Stomach (tissue), 4 donors: ENCODE results near the gene SLC8A2.

Experiments
- POLR2AphosphoS5 ChIP-seq, 3 donors: sonication (generic); formaldehyde crosslinking; IDR thresholded peaks; one replicate each; pipeline ENCODE4 v1.6.1; 2016; ENCODE audit warnings: antibody characterized with exemption in 3 of 3
- TF ChIP-seq, protein P1 (sequence below), 7 experiments: fragments of 450-650 bp in 4 of 7; fragments of 200-600 bp in 3 of 7; sonication (generic) in 3 of 7; IDR thresholded peaks; one replicate each; pipeline ENCODE4 v1.5.1; 2016 to 2019; ENCODE audit warnings: antibody characterized with exemption in 7 of 7, control low read depth in 2 of 7, mild to moderate bottlenecking in 1 of 7

DNA sequence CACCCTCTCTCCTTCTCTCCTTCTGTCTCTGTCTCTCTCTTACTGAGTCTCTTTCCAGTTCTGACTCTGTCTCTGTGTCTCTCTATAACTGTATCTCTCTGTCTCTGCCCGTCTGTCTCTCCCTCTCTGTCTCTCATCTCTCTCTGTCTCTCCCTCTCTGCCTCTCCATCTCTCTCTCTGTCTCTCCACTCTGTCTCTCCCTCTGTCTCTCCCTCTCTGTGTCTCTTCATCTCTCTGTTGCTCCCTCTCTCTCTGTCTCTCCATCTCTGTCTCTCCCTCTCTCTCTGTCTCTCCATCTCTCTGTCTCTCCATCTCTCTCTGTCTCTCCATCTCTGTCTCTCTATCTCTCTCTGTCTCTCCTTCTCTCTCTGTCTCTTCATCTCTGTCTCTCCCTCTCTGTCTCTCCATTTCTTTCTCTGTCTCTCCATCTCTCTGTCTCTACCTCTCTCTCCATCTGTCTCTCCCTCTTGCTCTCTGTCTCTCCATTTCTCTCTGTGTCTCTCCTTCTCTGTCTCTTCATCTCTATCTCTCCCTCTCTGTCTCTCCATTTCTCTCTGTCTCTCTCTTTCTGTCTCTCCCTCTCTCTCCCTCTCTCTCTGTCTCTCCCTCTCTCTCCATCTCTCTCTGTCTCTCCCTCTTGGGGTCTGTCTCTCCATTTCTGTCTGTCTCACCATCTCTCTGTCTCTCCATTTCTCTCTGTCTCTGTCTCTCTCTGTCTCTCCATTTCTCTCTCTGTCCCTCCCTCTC, 49.1 kb downstream of the SLC8A2 start:
- TF ChIP-seq POLR2AphosphoS5 (IDR thresholded peaks at IDR 0.05): no peak
- TF ChIP-seq, protein P1, sequence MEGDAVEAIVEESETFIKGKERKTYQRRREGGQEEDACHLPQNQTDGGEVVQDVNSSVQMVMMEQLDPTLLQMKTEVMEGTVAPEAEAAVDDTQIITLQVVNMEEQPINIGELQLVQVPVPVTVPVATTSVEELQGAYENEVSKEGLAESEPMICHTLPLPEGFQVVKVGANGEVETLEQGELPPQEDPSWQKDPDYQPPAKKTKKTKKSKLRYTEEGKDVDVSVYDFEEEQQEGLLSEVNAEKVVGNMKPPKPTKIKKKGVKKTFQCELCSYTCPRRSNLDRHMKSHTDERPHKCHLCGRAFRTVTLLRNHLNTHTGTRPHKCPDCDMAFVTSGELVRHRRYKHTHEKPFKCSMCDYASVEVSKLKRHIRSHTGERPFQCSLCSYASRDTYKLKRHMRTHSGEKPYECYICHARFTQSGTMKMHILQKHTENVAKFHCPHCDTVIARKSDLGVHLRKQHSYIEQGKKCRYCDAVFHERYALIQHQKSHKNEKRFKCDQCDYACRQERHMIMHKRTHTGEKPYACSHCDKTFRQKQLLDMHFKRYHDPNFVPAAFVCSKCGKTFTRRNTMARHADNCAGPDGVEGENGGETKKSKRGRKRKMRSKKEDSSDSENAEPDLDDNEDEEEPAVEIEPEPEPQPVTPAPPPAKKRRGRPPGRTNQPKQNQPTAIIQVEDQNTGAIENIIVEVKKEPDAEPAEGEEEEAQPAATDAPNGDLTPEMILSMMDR (IDR thresholded peaks at IDR 0.05): no peak
